ENCODE data around the gene GALNT16. TPM values are rescaled to one million over a fixed set of nuclear protein-coding genes. Genes with fewer than 3 reads are reported as not detected.

The GALNT16 gene
- total RNA-seq, 1 donor from 2014 or later: 0.35 TPM

DNA sequence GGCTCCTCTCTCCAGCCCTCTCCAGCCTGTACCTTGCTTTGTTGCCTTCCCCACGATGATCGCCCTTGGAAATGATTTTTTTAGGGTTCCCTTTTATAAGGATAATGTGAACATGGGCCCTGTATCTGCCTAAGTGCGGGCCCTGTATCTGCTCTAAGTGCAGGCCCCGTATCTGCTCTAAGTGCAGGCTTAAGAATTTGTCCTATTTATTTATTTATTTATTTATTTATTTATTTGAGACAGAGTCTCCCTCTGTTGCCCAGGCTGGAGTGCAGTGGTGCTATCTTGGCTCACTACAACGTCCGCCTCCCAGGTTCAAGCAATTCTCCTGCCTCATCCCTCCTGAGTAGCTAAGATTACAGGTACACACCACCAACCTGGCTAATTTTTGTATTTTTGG lies 22.5 kb downstream of the GALNT16 start:
- DNase-seq (ENCODE audit: low read depth): no peak
- H3K4me3 ChIP-seq (ENCODE audit: low read depth, low read length): no peak overlapping the region
- TF ChIP-seq, protein P1, sequence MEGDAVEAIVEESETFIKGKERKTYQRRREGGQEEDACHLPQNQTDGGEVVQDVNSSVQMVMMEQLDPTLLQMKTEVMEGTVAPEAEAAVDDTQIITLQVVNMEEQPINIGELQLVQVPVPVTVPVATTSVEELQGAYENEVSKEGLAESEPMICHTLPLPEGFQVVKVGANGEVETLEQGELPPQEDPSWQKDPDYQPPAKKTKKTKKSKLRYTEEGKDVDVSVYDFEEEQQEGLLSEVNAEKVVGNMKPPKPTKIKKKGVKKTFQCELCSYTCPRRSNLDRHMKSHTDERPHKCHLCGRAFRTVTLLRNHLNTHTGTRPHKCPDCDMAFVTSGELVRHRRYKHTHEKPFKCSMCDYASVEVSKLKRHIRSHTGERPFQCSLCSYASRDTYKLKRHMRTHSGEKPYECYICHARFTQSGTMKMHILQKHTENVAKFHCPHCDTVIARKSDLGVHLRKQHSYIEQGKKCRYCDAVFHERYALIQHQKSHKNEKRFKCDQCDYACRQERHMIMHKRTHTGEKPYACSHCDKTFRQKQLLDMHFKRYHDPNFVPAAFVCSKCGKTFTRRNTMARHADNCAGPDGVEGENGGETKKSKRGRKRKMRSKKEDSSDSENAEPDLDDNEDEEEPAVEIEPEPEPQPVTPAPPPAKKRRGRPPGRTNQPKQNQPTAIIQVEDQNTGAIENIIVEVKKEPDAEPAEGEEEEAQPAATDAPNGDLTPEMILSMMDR (conservative IDR thresholded peaks at IDR 0.05; ENCODE audit: low read depth, low read length): no peak

DNA sequence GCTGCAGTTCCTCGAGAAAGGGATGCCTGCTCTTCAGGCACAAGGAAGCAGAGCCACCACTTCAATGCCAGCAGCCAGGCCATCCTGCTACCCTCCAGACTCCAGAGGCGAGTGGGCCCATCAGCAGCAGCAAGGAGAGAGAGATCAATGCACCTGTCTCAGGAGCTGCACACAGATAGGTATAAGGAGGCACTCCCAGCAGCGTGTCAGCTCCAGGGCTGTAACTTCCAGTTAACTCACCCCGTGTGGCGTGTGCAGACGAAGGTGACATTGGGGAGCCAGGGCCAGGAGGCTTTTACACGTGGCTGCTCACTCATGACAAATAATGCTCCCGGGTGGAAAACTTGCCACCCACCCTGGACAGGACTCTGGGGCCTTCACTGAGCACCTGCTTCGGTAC lies 24.2 kb downstream of the GALNT16 start:
- no peak overlapping the region for H3K4me3 ChIP-seq (ENCODE audit: low read depth, low read length)
- no peak for DNase-seq (ENCODE audit: low read depth)
- TF ChIP-seq, protein P1 (conservative IDR thresholded peaks at IDR 0.05; ENCODE audit: low read depth, low read length): no peak

DNA sequence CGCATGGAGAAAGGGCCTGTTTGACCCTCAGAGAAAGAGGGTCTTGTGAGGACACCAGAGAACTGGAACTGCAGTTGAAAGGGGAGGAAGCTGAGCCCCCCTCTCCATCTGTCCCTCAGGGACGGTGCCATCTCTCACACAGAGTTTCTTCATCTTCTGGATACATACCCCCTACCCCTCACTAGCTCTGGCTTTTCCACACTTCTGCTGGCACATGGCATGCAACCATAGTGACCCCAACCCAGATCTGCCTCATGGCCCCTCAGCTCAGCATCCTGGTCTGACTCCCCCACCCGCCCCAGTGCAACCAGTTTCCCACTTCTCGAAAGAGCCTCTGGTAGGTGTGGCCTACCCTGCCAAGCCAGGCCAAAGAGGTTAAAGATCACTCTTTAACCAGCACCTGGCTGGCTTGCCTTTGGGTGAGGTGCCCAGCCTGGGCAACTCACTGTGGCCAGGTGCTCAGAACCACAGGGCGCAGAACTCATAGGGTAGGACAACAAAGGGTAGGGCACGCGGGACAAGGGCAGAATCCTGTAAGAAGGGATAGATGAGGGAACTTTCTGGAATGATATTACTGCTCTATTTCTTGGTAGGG lies 25.8 kb downstream of the GALNT16 start:
- no peak overlapping the region for H3K4me3 ChIP-seq (ENCODE audit: low read depth, low read length)
- no peak for DNase-seq (ENCODE audit: low read depth)
- TF ChIP-seq, protein P1 (conservative IDR thresholded peaks at IDR 0.05; ENCODE audit: low read depth, low read length): no peak

DNA sequence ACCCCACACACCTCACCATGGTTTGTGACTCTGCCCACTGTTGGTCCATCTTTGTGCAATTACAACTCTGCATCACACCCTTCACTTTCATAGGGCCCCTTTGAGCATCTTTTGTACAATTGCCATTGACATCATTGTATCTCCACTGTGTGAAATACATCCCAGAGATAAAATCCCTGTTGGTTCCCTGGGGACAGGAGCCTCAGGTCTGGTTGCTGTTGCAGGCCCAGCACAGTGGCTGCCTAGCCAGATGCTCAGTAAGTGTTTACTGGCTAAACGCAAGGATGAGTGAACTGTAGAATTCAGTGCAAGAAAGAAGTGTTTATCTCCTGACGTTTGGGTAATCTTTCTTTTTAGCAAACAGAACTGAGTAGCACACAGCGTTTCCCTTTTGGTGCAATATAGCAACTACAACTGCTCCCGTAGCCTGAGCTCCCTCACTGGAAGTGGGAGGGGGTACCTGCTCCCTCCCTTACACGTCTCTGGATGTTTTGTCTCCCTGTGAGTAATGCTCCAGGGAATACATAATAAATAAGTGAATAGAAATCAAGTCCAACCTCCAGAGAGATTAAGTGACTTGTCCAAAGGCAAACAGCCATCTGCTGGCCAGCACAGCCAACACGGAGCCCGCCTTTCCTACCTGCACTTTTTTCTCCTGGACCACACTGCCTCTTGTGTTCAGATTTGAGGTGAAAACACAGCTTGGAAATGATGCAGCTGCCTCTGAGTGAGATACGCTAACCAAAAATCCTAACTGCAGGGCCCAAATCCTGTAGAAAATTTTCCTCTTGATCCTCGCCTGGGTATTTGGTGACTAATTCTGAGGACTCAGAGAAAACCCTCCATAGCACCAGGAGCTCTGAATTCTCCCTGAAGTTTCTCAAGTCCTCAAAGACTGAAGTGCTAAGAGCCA lies 27.4 kb downstream of the GALNT16 start:
- no peak for DNase-seq (ENCODE audit: low read depth)
- TF ChIP-seq, protein P1 (conservative IDR thresholded peaks at IDR 0.05; ENCODE audit: low read depth, low read length): no peak
- H3K4me3 ChIP-seq (ENCODE audit: low read depth, low read length): no peak overlapping the region

DNA sequence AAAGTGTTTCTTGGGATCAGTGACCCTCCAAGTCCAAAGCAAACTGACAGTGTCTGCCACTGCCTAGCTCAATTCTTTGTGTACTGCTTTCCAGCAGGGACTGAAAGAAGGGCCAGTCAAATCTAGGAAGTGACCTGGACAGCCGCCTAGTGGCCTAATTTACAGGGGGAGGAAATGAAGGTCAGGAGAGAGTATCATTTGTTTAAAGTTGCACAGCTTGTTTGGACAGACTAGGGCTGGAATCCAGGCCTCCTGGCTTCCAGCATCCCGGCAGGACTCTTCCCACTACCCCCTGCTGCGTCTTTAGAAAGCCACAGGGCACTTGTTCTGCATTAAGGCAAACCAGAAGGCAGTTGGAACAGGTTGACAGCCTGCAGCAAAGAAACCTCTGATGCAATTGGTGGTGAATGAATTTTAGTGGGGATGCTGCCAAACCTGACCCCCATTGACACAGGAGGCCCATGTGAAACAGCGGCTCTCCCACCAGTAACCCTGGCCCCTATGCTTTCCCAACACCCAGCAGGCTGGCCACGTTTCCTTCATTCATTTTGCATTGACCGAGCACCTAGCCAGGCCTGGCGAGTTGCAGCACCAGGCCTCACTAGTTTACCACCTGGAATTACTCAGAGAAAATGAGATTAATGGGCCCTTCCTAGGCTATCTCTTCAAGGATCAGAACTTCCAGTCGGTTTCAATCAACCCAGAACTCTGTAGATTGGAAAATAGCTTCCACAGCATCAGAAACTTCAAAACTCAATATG lies 28.2 kb downstream of the GALNT16 start:
- H3K4me3 ChIP-seq (ENCODE audit: low read depth, low read length): no peak overlapping the region
- no peak for DNase-seq (ENCODE audit: low read depth)
- TF ChIP-seq, protein P1 (conservative IDR thresholded peaks at IDR 0.05; ENCODE audit: low read depth, low read length): peak; percentile 41

DNA sequence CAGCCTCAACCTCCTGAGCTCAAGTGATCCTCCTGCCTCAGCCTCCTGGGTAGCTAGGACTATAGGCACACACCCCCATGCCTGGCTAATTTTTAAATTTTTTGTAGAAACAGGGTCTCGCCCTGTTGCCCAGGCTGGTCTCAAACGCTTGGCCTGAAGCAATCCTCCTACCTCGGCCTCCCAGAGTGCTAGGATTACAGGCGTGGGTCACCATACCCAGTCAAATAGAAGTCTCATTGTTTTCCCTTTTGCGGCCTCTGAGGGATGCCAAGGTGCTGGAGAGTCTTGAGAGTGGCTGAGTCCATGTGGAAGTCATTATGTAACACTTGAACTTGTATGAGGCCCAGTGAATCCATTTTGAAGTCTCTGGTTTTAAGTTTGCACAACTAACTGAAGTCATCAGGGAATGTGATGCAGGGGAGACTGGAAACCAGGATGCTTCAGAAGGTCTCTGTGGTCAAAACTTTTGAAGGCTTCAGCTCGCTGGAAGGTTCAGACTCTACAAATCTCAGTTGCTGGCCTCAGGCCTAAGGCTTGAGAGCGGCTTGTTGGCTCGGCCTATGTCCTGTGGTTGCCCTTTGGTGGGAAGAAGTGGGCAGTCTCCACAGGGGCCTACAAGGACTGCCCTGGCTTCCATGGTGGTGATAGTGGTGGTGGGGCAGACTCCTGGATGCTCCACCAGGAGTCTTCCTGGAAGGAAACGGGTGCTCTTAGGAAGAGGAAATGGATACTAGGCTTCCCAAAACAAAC lies 29.2 kb downstream of the GALNT16 start:
- TF ChIP-seq, protein P1 (conservative IDR thresholded peaks at IDR 0.05; ENCODE audit: low read depth, low read length): no peak
- DNase-seq (ENCODE audit: low read depth): no peak
- H3K4me3 ChIP-seq (ENCODE audit: low read depth, low read length): no peak overlapping the region
